H1 (cell line): ENCODE results near the gene ATP2B3. TPM values are rescaled to one million over a fixed set of nuclear protein-coding genes. Genes with fewer than 3 reads are reported as not detected.

ENCODE experiments used
- CTCF ChIA-PET: fragments of 300-600 bp; sonication (Branson Sonifier 250); formaldehyde crosslinking; loops from one replicate; lab custom pipeline; 2021; ENCODE audit not compliant: partially characterized antibody; lab: Charles Lee
- POLR2A ChIA-PET: fragments of 300-600 bp; sonication (Branson Sonifier 250); formaldehyde crosslinking; loops from one replicate; lab custom pipeline; 2021; ENCODE audit warnings: inconsistent platforms; ENCODE audit not compliant: partially characterized antibody; lab: Charles Lee
- DNase-seq, 2 experiments: peaks; one replicate each; pipeline versions ENCODE4 v3.0.0 to v3.0.0-alpha.2; 2010 to 2022; ENCODE audit warnings: low spot score in 2 of 2, low read depth in 1 of 2, mixed read lengths in 1 of 2
- FAIRE-seq: peaks from 2 replicates; lab custom pipeline; 2011; peaks lifted over from hg19 to GRCh38; lab: Jason Lieb, UNC
- H2AFZ ChIP-seq: 2 replicates; pipeline ENCODE4 v1.8.1; 2012; ENCODE audit warnings: low read length, inconsistent platforms
- H2AK5ac ChIP-seq: 2 replicates; pipeline ENCODE4 v1.6.1; 2013; ENCODE audit warnings: low read depth, low read length
- H2BK120ac ChIP-seq: replicated peaks from 2 replicates; pipeline ENCODE3; 2013; ENCODE audit warnings: low read depth, low read length, inconsistent platforms
- H2BK12ac ChIP-seq: 2 replicates; pipeline ENCODE4 v1.6.1; 2013; ENCODE audit warnings: low read depth, low read length
- H2BK15ac ChIP-seq: 2 replicates; pipeline ENCODE4 v1.6.1; 2013; ENCODE audit warnings: low read length
- H2BK20ac ChIP-seq: 2 replicates; pipeline ENCODE4 v1.6.1; 2013; ENCODE audit warnings: low read length
- H2BK5ac ChIP-seq: 2 replicates; pipeline ENCODE4 v1.6.1; 2013; ENCODE audit warnings: low read depth, low read length
- H3K14ac ChIP-seq: 2 replicates; pipeline ENCODE4 v1.6.1; 2013; ENCODE audit warnings: inconsistent platforms; ENCODE audit not compliant: insufficient read length
- H3K18ac ChIP-seq: 2 replicates; pipeline ENCODE4 v1.6.1; 2013; ENCODE audit warnings: low read length; ENCODE audit errors: extremely low read depth
- H3K23ac ChIP-seq: 2 replicates; pipeline ENCODE4 v1.6.1; 2013; ENCODE audit warnings: inconsistent platforms; ENCODE audit not compliant: insufficient read length
- H3K23me2 ChIP-seq: 2 replicates; pipeline ENCODE4 v1.6.1; 2013; ENCODE audit warnings: low read depth, low read length
- H3K27ac ChIP-seq: 2 replicates; pipeline ENCODE4 v1.6.1; 2011; ENCODE audit warnings: low read depth, low read length, inconsistent platforms
- H3K27me3 ChIP-seq, 4 experiments: replicated peaks in 1 of 4; 1 replicate in 1 of 4; 2 replicates in 3 of 4; pipeline versions ENCODE4 v1.6.1 to v1.8.1; 2011 to 2013; ENCODE audit warnings: low read length in 3 of 4, mild to moderate bottlenecking in 3 of 4, inconsistent platforms in 2 of 4, mixed read lengths in 2 of 4, moderate library complexity in 1 of 4; ENCODE audit not compliant: control insufficient read depth in 3 of 4, insufficient read depth in 3 of 4; ENCODE audit errors: extremely low read depth in 1 of 4
- H3K36me3 ChIP-seq, 4 experiments: 2 replicates each; pipeline versions ENCODE4 v1.6.1 to v1.8.1; 2011 to 2013; ENCODE audit warnings: mild to moderate bottlenecking in 4 of 4, low read length in 3 of 4, moderate library complexity in 2 of 4, control low read depth in 1 of 4, inconsistent platforms in 1 of 4; ENCODE audit not compliant: insufficient read depth in 4 of 4, control insufficient read depth in 2 of 4
- H3K4ac ChIP-seq: replicated peaks from 2 replicates; pipeline ENCODE3; 2013; ENCODE audit warnings: low read length, low read depth, mixed read lengths, inconsistent platforms; ENCODE audit not compliant: insufficient read length
- H3K4me1 ChIP-seq, 4 experiments: replicated peaks in 1 of 4; 1 replicate in 1 of 4; 2 replicates in 3 of 4; pipeline versions ENCODE4 v1.6.1 to v1.8.1; 2011 to 2013; ENCODE audit warnings: low read length in 3 of 4, inconsistent platforms in 2 of 4, mixed read lengths in 1 of 4; ENCODE audit not compliant: insufficient read depth in 4 of 4, control insufficient read depth in 3 of 4
- H3K4me2 ChIP-seq, 2 experiments: 2 replicates each; pipeline versions ENCODE4 v1.6.1 to v1.8.1; 2011 to 2013; ENCODE audit warnings: low read depth in 2 of 2, low read length in 2 of 2, control low read depth in 1 of 2, inconsistent platforms in 1 of 2, mild to moderate bottlenecking in 1 of 2; ENCODE audit not compliant: insufficient read depth in 1 of 2
- H3K4me3 ChIP-seq, 4 experiments: fragments of 200-600, 300-600 bp in 1 of 4; sonication (generic), shearing (Covaris generic), sonication (Bioruptor Twin) in 1 of 4; 2 replicates each; pipeline versions ENCODE4 v1.5.1 to v1.8.1; 2011 to 2016; ENCODE audit warnings: low read length in 4 of 4, low read depth in 3 of 4, control low read depth in 2 of 4, inconsistent platforms in 2 of 4, mild to moderate bottlenecking in 2 of 4, mixed read lengths in 1 of 4, moderate library complexity in 1 of 4; ENCODE audit not compliant: insufficient read depth in 2 of 4; ENCODE audit errors: extremely low read depth in 1 of 4
- H3K56ac ChIP-seq: replicated peaks from 2 replicates; pipeline ENCODE3; 2013; ENCODE audit warnings: low read depth, mild to moderate bottlenecking, mixed read lengths, low read length, inconsistent platforms; ENCODE audit not compliant: insufficient read length
- H3K79me1 ChIP-seq: 2 replicates; pipeline ENCODE4 v1.6.1; 2013; ENCODE audit warnings: low read depth, low read length, control low read depth
- H3K79me2 ChIP-seq, 2 experiments: 2 replicates each; pipeline versions ENCODE4 v1.6.1 to v1.8.1; 2012 to 2013; ENCODE audit warnings: low read length in 2 of 2, mild to moderate bottlenecking in 2 of 2, inconsistent platforms in 1 of 2; ENCODE audit not compliant: insufficient read depth in 2 of 2, control insufficient read depth in 1 of 2
- H3K9ac ChIP-seq, 4 experiments: replicated peaks in 1 of 4; 1 replicate in 1 of 4; 2 replicates in 3 of 4; pipeline versions ENCODE4 v1.6.1 to v1.8.1; 2011 to 2013; ENCODE audit warnings: low read depth in 3 of 4, low read length in 3 of 4, control low read depth in 2 of 4, mild to moderate bottlenecking in 2 of 4, moderate library complexity in 2 of 4, inconsistent platforms in 1 of 4; ENCODE audit errors: extremely low read depth in 1 of 4
- H3K9me3 ChIP-seq, 2 experiments: 2 replicates each; pipeline versions ENCODE4 v1.6.1 to v1.8.1; 2012 to 2013; ENCODE audit warnings: mild to moderate bottlenecking in 2 of 2, moderate library complexity in 2 of 2, control low read depth in 1 of 2, inconsistent platforms in 1 of 2, low read depth in 1 of 2, low read length in 1 of 2, mixed read lengths in 1 of 2; ENCODE audit not compliant: insufficient read depth in 2 of 2
- H4K20me1 ChIP-seq, 2 experiments: replicated peaks in 1 of 2; 2 replicates each; pipeline versions ENCODE3 to v1.8.1; 2011 to 2013; ENCODE audit warnings: inconsistent platforms in 2 of 2, low read length in 2 of 2, mild to moderate bottlenecking in 1 of 2; ENCODE audit not compliant: insufficient read depth in 2 of 2, control insufficient read depth in 1 of 2
- H4K5ac ChIP-seq: 2 replicates; pipeline ENCODE4 v1.6.1; 2013; ENCODE audit warnings: low read length, low read depth, mixed read lengths, inconsistent platforms; ENCODE audit not compliant: insufficient read length
- H4K8ac ChIP-seq: 2 replicates; pipeline ENCODE4 v1.8.0; 2013; ENCODE audit warnings: mild to moderate bottlenecking, moderate library complexity, low read length, inconsistent platforms; ENCODE audit not compliant: insufficient read depth; ENCODE audit errors: extremely low read depth
- H4K91ac ChIP-seq: replicated peaks from 2 replicates; pipeline ENCODE3; 2013; ENCODE audit warnings: low read length, mixed read lengths, inconsistent platforms; ENCODE audit not compliant: insufficient read length
- ASH2L ChIP-seq: fragments of 200-600, 300-600 bp; sonication (generic); IDR thresholded peaks from one replicate; pipeline ENCODE4 v1.7.1; 2017; ENCODE audit warnings: low read length
- BRCA1 ChIP-seq: IDR thresholded peaks from 2 replicates; pipeline ENCODE4 v1.6.1; 2012; ENCODE audit warnings: low read depth, low read length, improper control_type of control experiment
- CEBPB ChIP-seq: IDR thresholded peaks from 2 replicates; pipeline ENCODE4 v1.6.1; 2012; ENCODE audit warnings: low read depth, low read length
- CREB1 ChIP-seq: IDR thresholded peaks from 2 replicates; pipeline ENCODE4 v1.6.1; 2012; ENCODE audit warnings: inconsistent platforms
- JUN ChIP-seq: IDR thresholded peaks from 2 replicates; pipeline ENCODE4 v1.6.1; 2011; ENCODE audit warnings: low read depth, mild to moderate bottlenecking, improper control_type of control experiment, low read length
- SAP30 ChIP-seq: fragments of 300-600 bp; sonication (generic); IDR thresholded peaks from 2 replicates; pipeline ENCODE4 v1.7.1; 2012; ENCODE audit warnings: low read length, moderate library complexity, mild to moderate bottlenecking, inconsistent platforms; ENCODE audit not compliant: insufficient read depth, insufficient replicate concordance
- SIN3A ChIP-seq, 2 experiments: IDR thresholded peaks in 1 of 2; conservative IDR thresholded peaks in 1 of 2; 2 replicates each; pipeline ENCODE4 v1.6.1; 2011 to 2012; ENCODE audit warnings: low read length in 2 of 2, improper control_type of control experiment in 1 of 2, low read depth in 1 of 2, mild to moderate bottlenecking in 1 of 2
- SP2 ChIP-seq: IDR thresholded peaks from 2 replicates; pipeline ENCODE4 v1.6.1; 2012; ENCODE audit warnings: mild to moderate bottlenecking, low read length, inconsistent platforms
- SUZ12 ChIP-seq: fragments of 200-600 bp; sonication (generic); IDR thresholded peaks from 2 replicates; pipeline ENCODE4 v1.6.1; 2012; ENCODE audit warnings: mild to moderate bottlenecking, inconsistent platforms, low read length, moderate library complexity, mixed read lengths
- TCF12 ChIP-seq: IDR thresholded peaks from 2 replicates; pipeline ENCODE4 v1.6.1; 2011; ENCODE audit warnings: low read depth, mild to moderate bottlenecking, low read length
- WGBS, 2 experiments: shearing (Covaris generic) in 1 of 2; methylation state at CpG; one replicate each; pipeline versions ENCODE4 v1.1.6 to v1.1.7; 2013 to 2015; ENCODE audit warnings: low lambda C conversion rate in 2 of 2, mixed read lengths in 2 of 2, inconsistent platforms in 1 of 2, low coverage in 1 of 2, missing lambda C conversion rate in 1 of 2; ENCODE audit not compliant: insufficient replicate concordance in 2 of 2, insufficient coverage in 1 of 2, insufficient read length in 1 of 2; ENCODE audit errors: extremely low coverage in 1 of 2, missing lambda C conversion rate in 1 of 2; 5-methylcytosine and 5-hydroxymethylcytosine counted together
- polyA plus RNA-seq, 7 experiments: library from polyadenylated mRNA; depleted of rRNA in 3 of 7; stranded (reverse) in 5 of 7; unstranded in 2 of 7; fragments of >200 nt in 5 of 7; fragments of 200-250 nt in 2 of 7; gene quantifications; 1 replicate in 5 of 7; 2 replicates in 1 of 7; 4 replicates in 1 of 7; pipeline versions ENCODE4 v1.2.1 to v1.2.3, GENCODE V29; 2011 to 2013; ENCODE audit warnings: missing spikeins in 2 of 7, mixed read lengths in 2 of 7
- total RNA-seq: library from RNA; stranded (reverse); fragmentation: NEBNext Ultra II Directional; extraction: Animal tissue kit (Norgen Biotek cat#: 25700); gene quantifications from 2 replicates; pipeline ENCODE4 v1.2.1, GENCODE V29; 2021

Gene ATP2B3
- total and polyA plus RNA-seq, 2 of the 8 experiments (the other 6 are each of a cell fraction or from before 2014, with no cell fraction given) = 0.14 to 0.19 TPM

- POLR2A ChIA-PET = no interaction called here
- H2BK5ac ChIP-seq = no peak overlapping the region
- CTCF ChIA-PET = interaction anchor here (1.2 to 3.0 kb wide), 2 partner anchors 8 to 18 kb away, joined by 3 to 14 read pairs; no protein-coding TSS in a partner anchor
Observed at GRCh38 chrX:153627675-153628111, 110.3 kb downstream of the ATP2B3 start.

More at GRCh38 chrX:153627675-153628111, 110.3 kb downstream of the ATP2B3 start:
- Histone ChIP-seq H3K9ac (no peak overlapping the region), H4K8ac (no peak overlapping the region), H2BK120ac (no peak overlapping the region), H3K14ac (no peak overlapping the region), H2AFZ (no peak overlapping the region), H3K4me3 (no peak overlapping the region), H3K79me1 (no peaks in the 10 kb centered on the region), H2BK20ac (no peak overlapping the region), H3K9me3 (no peaks in the 10 kb centered on the region), H3K4me2 (no peak overlapping the region), H3K23me2 (no peaks in the 10 kb centered on the region), H3K56ac (no peak overlapping the region), H3K4me1 (peaks cover 0 to 3% (median 0%) of the 10 kb centered on the region in 4 experiments; a peak in 1 of 7 replicates), H3K27me3 (no peaks in the 10 kb centered on the region), H2BK15ac (no peak overlapping the region), H3K4ac (no peak overlapping the region), H3K36me3 (no peaks in the 10 kb centered on the region), H4K20me1 (no peaks in the 10 kb centered on the region), H2AK5ac (no peak overlapping the region), H2BK12ac (no peak overlapping the region), H4K91ac (no peak overlapping the region), H3K79me2 (no peaks in the 10 kb centered on the region), H3K27ac (no peak overlapping the region), H3K23ac (no peak overlapping the region), H3K18ac (no peak overlapping the region), H4K5ac (no peak overlapping the region)
- DNase-seq (no peak), FAIRE-seq (no peak)
- 89% methylated on average over 13 of the region's 15 CpGs; no CpG with 5 or more reads in 1 of the 2 experiments for WGBS, 2 experiments
- TF ChIP-seq SIN3A (conservative IDR thresholded peaks at IDR 0.05 in 1 of 2, IDR thresholded peaks at IDR 0.05 in 1 of 2; ENCODE audit: low read depth in 1 of 2, low read length in 2 of 2) = no peak
- TF ChIP-seq TCF12 = no peak
- no peak for TF ChIP-seq ASH2L
- TF ChIP-seq CREB1 = no peak
- TF ChIP-seq SAP30 = no peak
- TF ChIP-seq BRCA1 = no peak
- no peak for TF ChIP-seq SUZ12
- no peak for TF ChIP-seq JUN
- no peak for TF ChIP-seq CEBPB
- TF ChIP-seq SP2 = no peak
